GM23338 (cell line): Measurements from ENCODE around the gene PSMB2. TPM values are rescaled to one million over a fixed set of nuclear protein-coding genes. Genes with fewer than 3 reads are reported as not detected.

Source experiments
- ATAC-seq: fragments of 200-7000 bp; cut with Tn5 transposase; 3 replicates; pipeline ENCODE4 v1.9.1; 2020
- DNase-seq: peaks from one replicate; pipeline ENCODE4 v3.0.0-alpha.2; 2015; ENCODE audit warnings: low spot score
- H2AFZ ChIP-seq: fragments of 200-600 bp; sonication (generic); 2 replicates; pipeline ENCODE4 v1.8.0; 2016; ENCODE audit warnings: antibody characterized with exemption, mild to moderate bottlenecking, moderate library complexity
- H3F3A ChIP-seq: fragments of 200-600 bp; sonication (generic); replicated peaks from 2 replicates; pipeline ENCODE4 v1.8.0; 2017; ENCODE audit warnings: antibody characterized with exemption, mixed run types, low read depth
- H3K27ac ChIP-seq: fragments of 200-600 bp; sonication (generic); 2 replicates; pipeline ENCODE4 v1.6.1; 2016; ENCODE audit warnings: low read depth
- H3K27me3 ChIP-seq: fragments of 200-600 bp; sonication (generic); 2 replicates; pipeline ENCODE4 v1.8.0; 2016; ENCODE audit warnings: mild to moderate bottlenecking, mixed run types, moderate library complexity; ENCODE audit not compliant: insufficient read depth
- H3K36me3 ChIP-seq: fragments of 200-600 bp; sonication (generic); 2 replicates; pipeline ENCODE4 v1.8.0; 2016; ENCODE audit warnings: mild to moderate bottlenecking; ENCODE audit not compliant: insufficient read depth
- H3K4me1 ChIP-seq: fragments of 200-600 bp; sonication (generic); 2 replicates; pipeline ENCODE4 v1.8.0; 2016; ENCODE audit warnings: mild to moderate bottlenecking, moderate library complexity; ENCODE audit not compliant: insufficient read depth
- H3K4me2 ChIP-seq: fragments of 200-600 bp; sonication (generic); 2 replicates; pipeline ENCODE4 v1.7.1; 2017; ENCODE audit warnings: mixed run types
- H3K4me3 ChIP-seq: fragments of 200-600 bp; sonication (generic); 2 replicates; pipeline ENCODE4 v1.6.1; 2016; ENCODE audit warnings: mixed run types
- H3K79me2 ChIP-seq: fragments of 200-600 bp; sonication (generic); replicated peaks from 2 replicates; pipeline ENCODE4 v1.8.0; 2017; ENCODE audit warnings: mild to moderate bottlenecking; ENCODE audit not compliant: insufficient read depth
- H3K9me2 ChIP-seq: fragments of 200-600 bp; sonication (generic); 2 replicates; pipeline ENCODE4 v1.8.0; 2017; ENCODE audit not compliant: insufficient read depth
- H4K20me1 ChIP-seq: fragments of 200-600 bp; sonication (generic); replicated peaks from 2 replicates; pipeline ENCODE4 v1.8.0; 2017; ENCODE audit warnings: mild to moderate bottlenecking; ENCODE audit not compliant: insufficient read depth
- H3K27ac Mint-ChIP-seq: 2 replicates; pipeline ENCODE4 v1.8.0; 2020; ENCODE audit warnings: inconsistent platforms, mild to moderate bottlenecking, moderate library complexity, mixed read lengths
- H3K27me3 Mint-ChIP-seq: 3 replicates; pipeline ENCODE4 v1.8.0; 2022; ENCODE audit warnings: low read depth, mild to moderate bottlenecking, moderate library complexity, mixed read lengths, inconsistent platforms; ENCODE audit not compliant: insufficient read depth, poor library complexity
- H3K36me3 Mint-ChIP-seq: 3 replicates; pipeline ENCODE4 v1.8.0; 2021; ENCODE audit warnings: low read depth, mild to moderate bottlenecking, inconsistent platforms, moderate library complexity, mixed read lengths
- H3K4me1 Mint-ChIP-seq: 3 replicates; pipeline ENCODE4 v1.8.0; 2020; ENCODE audit warnings: mild to moderate bottlenecking, inconsistent platforms, mixed read lengths
- H3K4me3 Mint-ChIP-seq: 3 replicates; pipeline ENCODE4 v1.8.0; 2021; ENCODE audit warnings: moderate library complexity, mild to moderate bottlenecking, inconsistent platforms, mixed read lengths
- H3K9me3 Mint-ChIP-seq: 3 replicates; pipeline ENCODE4 v1.8.0; 2020; ENCODE audit warnings: moderate library complexity, mild to moderate bottlenecking, inconsistent platforms, mixed read lengths
- CREB1 ChIP-seq: fragments of 250-450 bp; sonication (Bioruptor Pico); IDR thresholded peaks from 2 replicates; pipeline ENCODE4 v1.5.0; 2020; ENCODE audit warnings: low read depth, mild to moderate bottlenecking, moderate library complexity
- CTCF ChIP-seq, 2 experiments: fragments of 200-600 bp in 1 of 2; sonication (generic) in 1 of 2; conservative IDR thresholded peaks; 2 replicates each; pipeline versions ENCODE4 v1.5.1 to v1.6.1; 2016 to 2017; ENCODE audit warnings: antibody characterized with exemption in 2 of 2, low read depth in 2 of 2, mild to moderate bottlenecking in 2 of 2, moderate library complexity in 1 of 2
- EZH2 ChIP-seq: fragments of 200-600 bp; sonication (generic); IDR thresholded peaks from one replicate; pipeline ENCODE4 v1.8.0; 2017; ENCODE audit warnings: antibody characterized with exemption, mild to moderate bottlenecking, low read depth; ENCODE audit not compliant: unreplicated experiment
- EZH2phosphoT487 ChIP-seq: fragments of 200-600 bp; sonication (generic); IDR thresholded peaks from one replicate; pipeline ENCODE4 v1.8.1; 2018; ENCODE audit warnings: antibody characterized with exemption; ENCODE audit not compliant: unreplicated experiment
- JUNB ChIP-seq: IDR thresholded peaks from one replicate; pipeline ENCODE4 v1.6.1; 2016; ENCODE audit warnings: antibody characterized with exemption; ENCODE audit not compliant: unreplicated experiment
- NANOG ChIP-seq: IDR thresholded peaks from 2 replicates; pipeline ENCODE4 v1.6.1; 2016; ENCODE audit warnings: antibody characterized with exemption, borderline replicate concordance
- POLR2AphosphoS5 ChIP-seq: IDR thresholded peaks from 2 replicates; pipeline ENCODE4 v1.6.1; 2016; ENCODE audit warnings: antibody characterized with exemption, low read depth
- REST ChIP-seq: IDR thresholded peaks from one replicate; pipeline ENCODE4 v1.6.1; 2018; ENCODE audit warnings: antibody characterized with exemption; ENCODE audit not compliant: unreplicated experiment
- ZNF462 ChIP-seq: fragments of 250-450 bp; sonication (Bioruptor Pico); IDR thresholded peaks from 2 replicates; pipeline ENCODE4 v1.5.0; 2020; ENCODE audit warnings: mild to moderate bottlenecking, moderate library complexity
- polyA plus RNA-seq: library from polyadenylated mRNA; unstranded; fragments of >200 nt; fragmentation: Nextera tagmentation; extraction: Ambion mirVana; gene quantifications from 2 replicates; pipeline ENCODE4 v1.2.1, GENCODE V29; 2016
- total RNA-seq: library from RNA; depleted of rRNA; stranded (reverse); fragments of >200 nt; shearing (Covaris generic); gene quantifications from 2 replicates; pipeline ENCODE4 v1.2.3, GENCODE V29; 2014
- TF ChIP-seq, protein P1 (sequence below): IDR thresholded peaks from 2 replicates; pipeline ENCODE4 v1.6.1; 2016; ENCODE audit warnings: antibody characterized with exemption

The PSMB2 gene
- total and polyA plus RNA-seq, 2 experiments from 2014 or later = 68.2 to 147 TPM

DNA sequence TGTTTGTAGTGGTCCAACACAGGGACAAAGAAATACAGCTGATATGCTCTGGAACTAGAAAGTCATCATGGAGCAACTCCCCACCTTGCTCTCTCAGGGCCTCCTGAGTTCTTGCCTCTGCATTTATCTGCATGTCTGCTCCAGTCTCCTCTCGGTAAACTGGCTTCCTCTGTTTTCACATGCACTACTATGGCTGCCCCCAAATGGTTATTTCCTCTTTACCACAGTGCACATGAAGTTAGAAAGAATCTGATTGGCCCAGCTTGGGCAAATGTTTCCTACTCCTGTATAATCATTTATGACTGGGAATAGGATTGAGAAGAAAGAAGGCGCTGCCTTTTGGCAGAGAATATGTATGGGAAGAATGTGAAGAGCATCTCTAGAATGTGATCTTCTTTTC is 16.5 kb upstream of the PSMB2 start:
- no peak for TF ChIP-seq JUNB
- no peak for TF ChIP-seq EZH2phosphoT487
- TF ChIP-seq POLR2AphosphoS5 = no peak
- Histone ChIP-seq H3K27ac (no peak overlapping the region), H3K79me2 (no peaks in the 10 kb centered on the region), H3K4me2 (no peak overlapping the region), H3K27me3 (no peaks in the 10 kb centered on the region), H3F3A (no peaks in the 10 kb centered on the region), H3K36me3 (no peaks in the 10 kb centered on the region), H3K4me1 (no peaks in the 10 kb centered on the region), H4K20me1 (no peaks in the 10 kb centered on the region; the same call in 1 of the 2 replicates), H3K9me2 (0 out of 2 replicates have a peak, but pooled peaks cover 3% of the 10 kb centered on the region), H2AFZ (no peak overlapping the region), H3K4me3 (no peak overlapping the region)
- no peaks in the 10 kb centered on the region for H3K36me3 Mint-ChIP-seq
- H3K4me3 Mint-ChIP-seq = no peak overlapping the region
- H3K27me3 Mint-ChIP-seq = peaks cover 4% of the 10 kb centered on the region
- ATAC-seq = no peak
- DNase-seq = no peak
- no peaks in the 10 kb centered on the region for H3K9me3 Mint-ChIP-seq
- H3K4me1 Mint-ChIP-seq = no peaks in the 10 kb centered on the region
- no peak overlapping the region for H3K27ac Mint-ChIP-seq

- H3K4me1 Mint-ChIP-seq = no peaks in the 10 kb centered on the region
- Histone ChIP-seq H3K4me1 (no peaks in the 10 kb centered on the region), H3K27me3 (no peaks in the 10 kb centered on the region), H4K20me1 (no peaks in the 10 kb centered on the region; the same call in 1 of the 2 replicates), H3K27ac (no peak overlapping the region), H3K4me2 (no peak overlapping the region), H3F3A (no peaks in the 10 kb centered on the region), H2AFZ (no peak overlapping the region), H3K79me2 (no peaks in the 10 kb centered on the region), H3K36me3 (no peaks in the 10 kb centered on the region), H3K4me3 (no peak overlapping the region), H3K9me2 (0 out of 2 replicates have a peak, but pooled peaks cover 3% of the 10 kb centered on the region)
- peaks cover 7% of the 10 kb centered on the region for H3K27me3 Mint-ChIP-seq
- DNase-seq = no peak
- ATAC-seq = no peak
- H3K4me3 Mint-ChIP-seq = no peak overlapping the region
- H3K27ac Mint-ChIP-seq = no peak overlapping the region
- H3K9me3 Mint-ChIP-seq = no peaks in the 10 kb centered on the region
- no peaks in the 10 kb centered on the region for H3K36me3 Mint-ChIP-seq
- TF ChIP-seq CTCF (conservative IDR thresholded peaks at IDR 0.05; ENCODE audit: low read depth in 2 of 2) (no peak), ZNF462 (CRISPR knock-in tag) (no peak), POLR2AphosphoS5 (no peak), EZH2phosphoT487 (no peak), NANOG (no peak), REST (no peak), EZH2 (no peak), CREB1 (CRISPR knock-in tag) (no peak)
- TF ChIP-seq, protein P1, sequence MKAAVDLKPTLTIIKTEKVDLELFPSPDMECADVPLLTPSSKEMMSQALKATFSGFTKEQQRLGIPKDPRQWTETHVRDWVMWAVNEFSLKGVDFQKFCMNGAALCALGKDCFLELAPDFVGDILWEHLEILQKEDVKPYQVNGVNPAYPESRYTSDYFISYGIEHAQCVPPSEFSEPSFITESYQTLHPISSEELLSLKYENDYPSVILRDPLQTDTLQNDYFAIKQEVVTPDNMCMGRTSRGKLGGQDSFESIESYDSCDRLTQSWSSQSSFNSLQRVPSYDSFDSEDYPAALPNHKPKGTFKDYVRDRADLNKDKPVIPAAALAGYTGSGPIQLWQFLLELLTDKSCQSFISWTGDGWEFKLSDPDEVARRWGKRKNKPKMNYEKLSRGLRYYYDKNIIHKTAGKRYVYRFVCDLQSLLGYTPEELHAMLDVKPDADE = no peak
Measured at GRCh38 chr1:35656863-35657232, 15.5 kb upstream of the PSMB2 start.
